Right lung (tissue), 5 donors: Measurements from ENCODE around the gene PTGIS. TPM values are rescaled to one million over a fixed set of nuclear protein-coding genes. Genes with fewer than 3 reads are reported as not detected.

Source experiments
- DNase-seq, 2 donors: peaks; one replicate each; pipeline ENCODE4 v3.0.0-alpha.2; 2013
- polyA plus RNA-seq, 5 donors: library from polyadenylated mRNA; unstranded; fragments of 120-200 nt; gene quantifications; one replicate each; pipeline versions ENCODE4 v1.2.1 to v1.2.3, GENCODE V29; 2013; ENCODE audit warnings: inconsistent platforms in 1 of 5, low replicate concordance in 1 of 5; ENCODE audit not compliant: insufficient read length in 5 of 5, insufficient read depth in 1 of 5

Gene PTGIS
- polyA plus RNA-seq, 5 donors: 4.3 to 8.3 (median 6.5) TPM

DNA sequence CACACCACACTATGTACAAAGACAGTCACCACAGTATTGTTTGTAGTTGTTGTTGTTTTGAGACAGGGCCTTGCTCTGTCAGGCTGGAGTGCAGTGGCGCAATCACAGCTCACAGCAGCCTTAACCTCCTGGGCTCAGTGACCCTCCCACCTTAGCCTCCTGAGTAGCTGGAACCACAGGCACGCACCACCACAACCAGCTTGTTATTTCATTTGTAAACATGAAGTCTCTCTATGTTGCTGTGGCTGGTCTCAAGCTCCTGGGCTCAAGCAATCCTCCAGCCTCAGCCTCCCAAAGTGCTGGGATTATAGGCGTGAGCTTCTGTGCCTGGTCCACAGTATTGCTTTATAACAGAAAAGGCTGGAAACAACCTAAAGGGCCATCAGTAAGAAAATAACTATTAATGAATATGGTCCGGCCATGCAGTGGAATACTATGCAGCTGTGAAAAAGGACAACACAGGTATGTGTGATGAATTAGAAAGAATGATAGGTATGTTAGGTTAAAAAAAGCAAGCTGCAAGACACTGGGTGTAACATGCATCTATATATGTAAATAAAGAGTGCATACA, 30.0 kb upstream of the PTGIS start:
- DNase-seq: no peak

GRCh38 chr20:49595811-49596561, 28.0 kb upstream of the PTGIS start:
- no peak for DNase-seq

GRCh38 chr20:49595346-49595745, 27.4 kb upstream of the PTGIS start:
- no peak for DNase-seq

- no peak for DNase-seq
Measured at GRCh38 chr20:49594931-49595315, 27.0 kb upstream of the PTGIS start.

GRCh38 chr20:49594143-49594930, 26.4 kb upstream of the PTGIS start:
- no peak for DNase-seq

DNA sequence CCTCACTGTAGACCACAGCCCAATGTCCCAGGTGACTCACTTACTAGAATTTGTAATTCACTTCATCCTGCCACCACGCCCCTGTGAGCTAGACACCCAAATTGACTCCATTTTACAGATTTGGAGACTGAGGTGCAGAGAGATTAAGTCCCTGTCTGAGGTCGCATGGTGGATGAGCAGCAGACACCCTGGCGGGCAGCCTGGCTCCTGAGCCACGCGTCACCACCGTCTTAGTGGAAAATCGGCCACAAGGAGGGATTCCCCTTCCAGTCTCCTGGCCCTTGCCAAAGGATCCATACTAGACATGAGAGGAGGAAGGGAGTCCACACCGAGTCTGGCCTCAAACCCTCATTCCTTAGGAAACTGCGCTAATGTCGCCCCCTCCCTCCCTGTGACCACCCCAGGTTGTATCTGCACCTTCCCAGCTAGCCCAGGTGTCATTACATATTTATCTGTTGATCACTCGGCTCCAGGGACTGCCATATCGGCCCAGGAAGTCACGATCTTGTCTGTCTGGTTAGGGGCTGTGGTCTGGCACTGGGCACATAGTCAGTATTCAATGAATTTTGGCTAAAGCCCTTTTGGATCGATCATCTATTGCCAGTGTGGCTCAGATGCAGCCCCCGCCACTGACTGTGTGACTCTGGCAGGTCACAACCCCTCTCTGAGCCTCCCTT, 25.7 kb upstream of the PTGIS start:
- DNase-seq: no peak

DNA sequence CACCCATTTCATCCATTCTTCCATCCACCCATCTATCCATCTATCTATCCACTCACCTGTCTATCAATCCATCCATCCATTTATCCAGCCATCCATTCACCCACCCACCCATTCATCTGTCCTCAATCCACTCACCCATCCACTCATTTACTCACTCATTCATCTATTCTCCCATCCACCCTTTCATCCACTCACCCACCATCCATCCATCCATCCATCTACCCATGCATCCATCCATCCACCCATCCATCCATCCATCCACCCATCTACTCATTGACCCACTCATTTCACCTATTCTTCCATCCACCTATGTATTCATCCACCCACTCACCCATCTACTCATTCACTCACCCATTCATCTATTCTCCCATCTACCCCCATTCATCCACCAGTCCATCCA, 24.2 kb upstream of the PTGIS start:
- DNase-seq: no peak

GRCh38 chr20:49591217-49591865, 23.4 kb upstream of the PTGIS start:
- DNase-seq: no peak

DNA sequence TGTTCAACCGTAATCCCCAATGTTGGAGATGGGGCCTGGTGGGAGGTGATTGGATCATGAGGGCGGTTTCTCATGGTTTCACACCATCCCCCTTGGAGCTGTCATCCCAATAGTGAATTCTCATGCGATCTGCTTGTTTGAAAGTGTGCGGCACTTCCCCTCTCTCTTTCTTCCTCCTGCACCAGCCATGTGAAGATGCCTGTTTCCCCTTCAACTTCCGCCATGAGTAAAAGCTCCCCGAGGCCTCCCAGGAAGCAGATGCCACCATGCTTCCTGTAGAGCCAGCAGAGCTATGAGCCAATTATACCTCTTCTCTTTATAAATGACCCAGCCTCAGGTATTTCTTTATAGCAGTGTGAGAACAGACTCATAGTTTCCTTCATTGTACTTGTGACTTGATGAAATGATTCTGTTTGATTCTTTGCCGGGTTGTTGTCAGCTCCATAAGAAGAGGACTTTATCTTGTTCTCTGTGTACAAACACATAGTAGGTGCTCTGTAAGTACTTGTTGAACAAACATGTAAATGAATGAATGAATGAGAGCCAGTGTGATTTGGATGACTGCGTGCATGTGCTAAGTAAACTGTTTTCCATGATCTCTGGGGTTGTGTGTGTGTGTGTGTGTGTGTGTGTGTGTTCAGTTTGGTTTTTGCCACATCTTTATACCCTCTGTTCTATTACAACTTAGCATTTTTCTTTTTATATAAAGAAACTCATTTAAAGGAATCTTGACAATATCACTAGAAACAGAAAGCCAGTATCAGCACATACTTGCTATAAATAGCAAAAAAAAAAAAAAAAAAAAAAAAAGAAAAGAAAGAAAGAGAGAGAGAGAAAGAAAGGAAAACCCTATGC, 22.5 kb upstream of the PTGIS start:
- DNase-seq: no peak

GRCh38 chr20:49589747-49590146, 21.8 kb upstream of the PTGIS start:
- DNase-seq: no peak

DNA sequence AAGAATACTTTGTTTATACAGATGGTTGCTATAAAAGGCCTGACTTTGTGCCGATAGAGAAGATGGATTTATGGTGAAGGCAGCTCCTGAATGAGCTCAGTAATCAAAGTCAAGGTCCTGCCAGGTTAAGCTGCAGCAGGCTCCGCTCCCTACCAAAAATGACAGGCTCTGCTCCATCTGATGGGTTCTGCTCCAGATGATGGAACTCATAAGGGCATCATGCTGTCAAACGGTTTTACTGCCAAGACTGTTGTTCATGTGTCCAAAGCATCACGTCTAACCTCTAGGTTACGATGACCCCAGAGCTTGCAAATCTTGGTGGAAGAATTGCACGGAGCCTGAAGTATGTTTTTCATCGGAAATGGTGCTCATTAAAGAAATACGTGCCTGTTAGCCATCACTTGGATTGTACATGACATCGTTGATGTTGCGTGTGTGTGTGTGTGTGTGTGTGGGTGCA, 19.2 kb upstream of the PTGIS start:
- no peak for DNase-seq

DNA sequence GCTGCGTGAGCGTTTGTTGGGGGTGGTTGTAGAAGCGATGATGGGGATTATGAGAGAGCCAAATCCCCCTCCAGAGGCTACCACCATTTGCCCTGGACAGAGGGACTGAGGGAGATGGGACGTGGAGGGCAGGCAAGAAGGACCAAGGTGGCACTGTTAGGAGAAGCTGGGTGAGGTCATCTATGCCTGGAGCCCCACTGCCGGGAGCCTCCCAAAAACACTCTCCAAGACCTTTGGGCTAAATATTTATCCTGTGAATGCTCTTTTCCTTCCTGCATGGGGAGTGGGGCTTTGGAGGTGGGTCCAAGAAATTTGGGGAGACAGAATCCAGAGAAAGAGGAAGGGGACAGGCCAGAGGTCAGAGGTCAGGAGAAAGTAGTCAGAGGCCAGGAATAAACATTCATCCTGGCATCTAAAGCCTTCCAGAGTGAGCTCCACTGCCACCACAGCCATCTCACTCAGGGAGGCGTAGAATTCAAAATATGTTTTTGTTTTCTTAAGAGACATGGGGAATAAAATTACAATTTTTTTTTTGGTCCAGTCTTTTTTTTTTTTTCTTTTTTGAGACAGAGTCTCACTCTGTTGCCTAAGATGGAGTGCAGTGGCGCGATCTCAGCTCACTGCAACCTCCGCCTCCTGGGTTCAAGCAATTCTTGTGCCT, 17.8 kb upstream of the PTGIS start:
- DNase-seq: no peak

- DNase-seq: no peak
Measured at GRCh38 chr20:49584418-49585382, 16.8 kb upstream of the PTGIS start.

DNA sequence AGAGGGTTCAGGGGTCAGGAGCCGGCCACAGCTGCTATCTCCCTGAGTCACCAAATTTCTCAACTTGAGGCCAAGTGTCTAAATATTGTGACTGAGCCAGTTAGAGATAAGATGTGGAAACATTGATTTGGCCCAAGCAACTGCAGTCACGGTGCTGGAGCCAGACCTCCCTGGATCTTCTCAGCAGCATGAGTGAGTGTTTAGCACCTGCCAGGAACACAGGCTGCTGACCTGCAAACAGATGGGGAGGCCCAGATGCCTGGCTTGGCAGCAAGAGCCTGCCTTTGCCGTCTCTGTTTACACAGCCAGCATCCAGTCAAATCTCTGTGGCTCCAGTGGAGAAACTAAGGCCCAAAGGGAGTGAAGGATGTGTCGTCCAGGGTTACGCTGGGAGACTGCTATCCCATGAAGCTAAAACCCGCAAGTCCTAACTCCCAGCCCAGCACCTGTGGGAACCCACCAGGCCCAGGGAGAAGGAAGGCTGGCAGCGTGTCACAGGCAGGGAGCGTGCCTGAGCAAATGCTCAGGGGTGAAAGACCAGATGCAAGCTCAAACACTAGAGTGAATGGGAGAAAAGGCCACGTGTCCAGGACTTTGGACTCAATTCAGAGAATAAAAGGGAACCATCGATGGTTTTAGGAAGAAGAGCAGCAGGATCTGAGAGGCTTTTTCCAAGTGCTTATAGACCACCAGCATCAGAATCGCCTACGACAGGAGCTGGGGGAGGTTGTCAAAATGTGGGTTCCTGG, 15.9 kb upstream of the PTGIS start:
- DNase-seq: peak in 1 of 2 donors; percentile 21

DNA sequence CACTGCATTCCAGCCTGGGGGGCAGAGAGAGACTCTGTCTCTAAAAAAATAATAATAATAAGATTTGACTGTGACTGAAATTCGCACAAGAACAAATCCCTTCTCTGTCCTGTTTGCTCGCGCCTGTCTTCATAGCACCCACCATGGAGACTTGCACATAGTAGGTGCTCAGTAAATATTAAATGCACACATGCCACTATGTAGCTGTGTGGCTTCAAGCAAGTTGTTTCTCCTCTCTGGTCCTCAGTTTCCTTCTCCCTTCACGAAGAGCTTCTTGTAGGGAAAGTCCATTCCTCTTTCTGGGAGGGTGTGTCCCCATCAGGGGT, 15.4 kb upstream of the PTGIS start:
- no peak for DNase-seq

GRCh38 chr20:49582413-49583334, 14.7 kb upstream of the PTGIS start:
- no peak for DNase-seq

- no peak for DNase-seq
Measured at GRCh38 chr20:49581482-49581881, 13.5 kb upstream of the PTGIS start.
